GM23338 (cell line): ENCODE measurements around the gene CHCHD3.
"Not testable (repeated sequence)": the region's sequence is repeated elsewhere in the genome, so short reads cannot be mapped to it uniquely, and the experiment has no call there.

Experiments
- CREB1 ChIP-seq: fragments of 250-450 bp; sonication (Bioruptor Pico); IDR thresholded peaks from 2 replicates; pipeline ENCODE4 v1.5.0; 2020; ENCODE audit warnings: low read depth, mild to moderate bottlenecking, moderate library complexity
- CTCF ChIP-seq, 2 experiments: fragments of 200-600 bp in 1 of 2; sonication (generic) in 1 of 2; conservative IDR thresholded peaks; 2 replicates each; pipeline versions ENCODE4 v1.5.1 to v1.6.1; 2016 to 2017; ENCODE audit warnings: antibody characterized with exemption in 2 of 2, low read depth in 2 of 2, mild to moderate bottlenecking in 2 of 2, moderate library complexity in 1 of 2
- EZH2 ChIP-seq: fragments of 200-600 bp; sonication (generic); IDR thresholded peaks from one replicate; pipeline ENCODE4 v1.8.0; 2017; ENCODE audit warnings: antibody characterized with exemption, mild to moderate bottlenecking, low read depth; ENCODE audit not compliant: unreplicated experiment
- EZH2phosphoT487 ChIP-seq: fragments of 200-600 bp; sonication (generic); IDR thresholded peaks from one replicate; pipeline ENCODE4 v1.8.1; 2018; ENCODE audit warnings: antibody characterized with exemption; ENCODE audit not compliant: unreplicated experiment
- JUNB ChIP-seq: IDR thresholded peaks from one replicate; pipeline ENCODE4 v1.6.1; 2016; ENCODE audit warnings: antibody characterized with exemption; ENCODE audit not compliant: unreplicated experiment
- NANOG ChIP-seq: IDR thresholded peaks from 2 replicates; pipeline ENCODE4 v1.6.1; 2016; ENCODE audit warnings: antibody characterized with exemption, borderline replicate concordance
- POLR2AphosphoS5 ChIP-seq: IDR thresholded peaks from 2 replicates; pipeline ENCODE4 v1.6.1; 2016; ENCODE audit warnings: antibody characterized with exemption, low read depth
- STAT1 ChIP-seq: IDR thresholded peaks from one replicate; pipeline ENCODE4 v1.6.1; 2016; ENCODE audit warnings: antibody characterized with exemption; ENCODE audit not compliant: unreplicated experiment
- ZNF114 ChIP-seq: fragments of 250-450 bp; sonication (Bioruptor Pico); IDR thresholded peaks from 2 replicates; pipeline ENCODE4 v1.5.0; 2020; ENCODE audit warnings: mild to moderate bottlenecking, moderate library complexity
- ZNF331 ChIP-seq: fragments of 250-450 bp; sonication (Bioruptor Pico); IDR thresholded peaks from 2 replicates; pipeline ENCODE4 v1.5.0; 2020; ENCODE audit warnings: low read depth, mild to moderate bottlenecking, moderate library complexity
- TF ChIP-seq, protein P1 (sequence below): IDR thresholded peaks from one replicate; pipeline ENCODE4 v1.6.1; 2018; ENCODE audit warnings: antibody characterized with exemption; ENCODE audit not compliant: unreplicated experiment
- TF ChIP-seq, protein P2 (sequence below): IDR thresholded peaks from 2 replicates; pipeline ENCODE4 v1.6.1; 2016; ENCODE audit warnings: antibody characterized with exemption
- TF ChIP-seq, protein P3 (sequence below): fragments of 250-450 bp; sonication (Bioruptor Pico); IDR thresholded peaks from 2 replicates; pipeline ENCODE4 v1.5.0; 2020; ENCODE audit warnings: mild to moderate bottlenecking, moderate library complexity

- TF ChIP-seq, protein P1, sequence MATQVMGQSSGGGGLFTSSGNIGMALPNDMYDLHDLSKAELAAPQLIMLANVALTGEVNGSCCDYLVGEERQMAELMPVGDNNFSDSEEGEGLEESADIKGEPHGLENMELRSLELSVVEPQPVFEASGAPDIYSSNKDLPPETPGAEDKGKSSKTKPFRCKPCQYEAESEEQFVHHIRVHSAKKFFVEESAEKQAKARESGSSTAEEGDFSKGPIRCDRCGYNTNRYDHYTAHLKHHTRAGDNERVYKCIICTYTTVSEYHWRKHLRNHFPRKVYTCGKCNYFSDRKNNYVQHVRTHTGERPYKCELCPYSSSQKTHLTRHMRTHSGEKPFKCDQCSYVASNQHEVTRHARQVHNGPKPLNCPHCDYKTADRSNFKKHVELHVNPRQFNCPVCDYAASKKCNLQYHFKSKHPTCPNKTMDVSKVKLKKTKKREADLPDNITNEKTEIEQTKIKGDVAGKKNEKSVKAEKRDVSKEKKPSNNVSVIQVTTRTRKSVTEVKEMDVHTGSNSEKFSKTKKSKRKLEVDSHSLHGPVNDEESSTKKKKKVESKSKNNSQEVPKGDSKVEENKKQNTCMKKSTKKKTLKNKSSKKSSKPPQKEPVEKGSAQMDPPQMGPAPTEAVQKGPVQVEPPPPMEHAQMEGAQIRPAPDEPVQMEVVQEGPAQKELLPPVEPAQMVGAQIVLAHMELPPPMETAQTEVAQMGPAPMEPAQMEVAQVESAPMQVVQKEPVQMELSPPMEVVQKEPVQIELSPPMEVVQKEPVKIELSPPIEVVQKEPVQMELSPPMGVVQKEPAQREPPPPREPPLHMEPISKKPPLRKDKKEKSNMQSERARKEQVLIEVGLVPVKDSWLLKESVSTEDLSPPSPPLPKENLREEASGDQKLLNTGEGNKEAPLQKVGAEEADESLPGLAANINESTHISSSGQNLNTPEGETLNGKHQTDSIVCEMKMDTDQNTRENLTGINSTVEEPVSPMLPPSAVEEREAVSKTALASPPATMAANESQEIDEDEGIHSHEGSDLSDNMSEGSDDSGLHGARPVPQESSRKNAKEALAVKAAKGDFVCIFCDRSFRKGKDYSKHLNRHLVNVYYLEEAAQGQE = not testable (repeated sequence)
- TF ChIP-seq CTCF (conservative IDR thresholded peaks at IDR 0.05; ENCODE audit: low read depth in 2 of 2); EZH2phosphoT487; EZH2; POLR2AphosphoS5; JUNB; CREB1 (CRISPR knock-in tag); ZNF114; STAT1; NANOG; ZNF331: not testable (repeated sequence)
- TF ChIP-seq, protein P2, sequence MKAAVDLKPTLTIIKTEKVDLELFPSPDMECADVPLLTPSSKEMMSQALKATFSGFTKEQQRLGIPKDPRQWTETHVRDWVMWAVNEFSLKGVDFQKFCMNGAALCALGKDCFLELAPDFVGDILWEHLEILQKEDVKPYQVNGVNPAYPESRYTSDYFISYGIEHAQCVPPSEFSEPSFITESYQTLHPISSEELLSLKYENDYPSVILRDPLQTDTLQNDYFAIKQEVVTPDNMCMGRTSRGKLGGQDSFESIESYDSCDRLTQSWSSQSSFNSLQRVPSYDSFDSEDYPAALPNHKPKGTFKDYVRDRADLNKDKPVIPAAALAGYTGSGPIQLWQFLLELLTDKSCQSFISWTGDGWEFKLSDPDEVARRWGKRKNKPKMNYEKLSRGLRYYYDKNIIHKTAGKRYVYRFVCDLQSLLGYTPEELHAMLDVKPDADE = not testable (repeated sequence)
- TF ChIP-seq, protein P3, sequence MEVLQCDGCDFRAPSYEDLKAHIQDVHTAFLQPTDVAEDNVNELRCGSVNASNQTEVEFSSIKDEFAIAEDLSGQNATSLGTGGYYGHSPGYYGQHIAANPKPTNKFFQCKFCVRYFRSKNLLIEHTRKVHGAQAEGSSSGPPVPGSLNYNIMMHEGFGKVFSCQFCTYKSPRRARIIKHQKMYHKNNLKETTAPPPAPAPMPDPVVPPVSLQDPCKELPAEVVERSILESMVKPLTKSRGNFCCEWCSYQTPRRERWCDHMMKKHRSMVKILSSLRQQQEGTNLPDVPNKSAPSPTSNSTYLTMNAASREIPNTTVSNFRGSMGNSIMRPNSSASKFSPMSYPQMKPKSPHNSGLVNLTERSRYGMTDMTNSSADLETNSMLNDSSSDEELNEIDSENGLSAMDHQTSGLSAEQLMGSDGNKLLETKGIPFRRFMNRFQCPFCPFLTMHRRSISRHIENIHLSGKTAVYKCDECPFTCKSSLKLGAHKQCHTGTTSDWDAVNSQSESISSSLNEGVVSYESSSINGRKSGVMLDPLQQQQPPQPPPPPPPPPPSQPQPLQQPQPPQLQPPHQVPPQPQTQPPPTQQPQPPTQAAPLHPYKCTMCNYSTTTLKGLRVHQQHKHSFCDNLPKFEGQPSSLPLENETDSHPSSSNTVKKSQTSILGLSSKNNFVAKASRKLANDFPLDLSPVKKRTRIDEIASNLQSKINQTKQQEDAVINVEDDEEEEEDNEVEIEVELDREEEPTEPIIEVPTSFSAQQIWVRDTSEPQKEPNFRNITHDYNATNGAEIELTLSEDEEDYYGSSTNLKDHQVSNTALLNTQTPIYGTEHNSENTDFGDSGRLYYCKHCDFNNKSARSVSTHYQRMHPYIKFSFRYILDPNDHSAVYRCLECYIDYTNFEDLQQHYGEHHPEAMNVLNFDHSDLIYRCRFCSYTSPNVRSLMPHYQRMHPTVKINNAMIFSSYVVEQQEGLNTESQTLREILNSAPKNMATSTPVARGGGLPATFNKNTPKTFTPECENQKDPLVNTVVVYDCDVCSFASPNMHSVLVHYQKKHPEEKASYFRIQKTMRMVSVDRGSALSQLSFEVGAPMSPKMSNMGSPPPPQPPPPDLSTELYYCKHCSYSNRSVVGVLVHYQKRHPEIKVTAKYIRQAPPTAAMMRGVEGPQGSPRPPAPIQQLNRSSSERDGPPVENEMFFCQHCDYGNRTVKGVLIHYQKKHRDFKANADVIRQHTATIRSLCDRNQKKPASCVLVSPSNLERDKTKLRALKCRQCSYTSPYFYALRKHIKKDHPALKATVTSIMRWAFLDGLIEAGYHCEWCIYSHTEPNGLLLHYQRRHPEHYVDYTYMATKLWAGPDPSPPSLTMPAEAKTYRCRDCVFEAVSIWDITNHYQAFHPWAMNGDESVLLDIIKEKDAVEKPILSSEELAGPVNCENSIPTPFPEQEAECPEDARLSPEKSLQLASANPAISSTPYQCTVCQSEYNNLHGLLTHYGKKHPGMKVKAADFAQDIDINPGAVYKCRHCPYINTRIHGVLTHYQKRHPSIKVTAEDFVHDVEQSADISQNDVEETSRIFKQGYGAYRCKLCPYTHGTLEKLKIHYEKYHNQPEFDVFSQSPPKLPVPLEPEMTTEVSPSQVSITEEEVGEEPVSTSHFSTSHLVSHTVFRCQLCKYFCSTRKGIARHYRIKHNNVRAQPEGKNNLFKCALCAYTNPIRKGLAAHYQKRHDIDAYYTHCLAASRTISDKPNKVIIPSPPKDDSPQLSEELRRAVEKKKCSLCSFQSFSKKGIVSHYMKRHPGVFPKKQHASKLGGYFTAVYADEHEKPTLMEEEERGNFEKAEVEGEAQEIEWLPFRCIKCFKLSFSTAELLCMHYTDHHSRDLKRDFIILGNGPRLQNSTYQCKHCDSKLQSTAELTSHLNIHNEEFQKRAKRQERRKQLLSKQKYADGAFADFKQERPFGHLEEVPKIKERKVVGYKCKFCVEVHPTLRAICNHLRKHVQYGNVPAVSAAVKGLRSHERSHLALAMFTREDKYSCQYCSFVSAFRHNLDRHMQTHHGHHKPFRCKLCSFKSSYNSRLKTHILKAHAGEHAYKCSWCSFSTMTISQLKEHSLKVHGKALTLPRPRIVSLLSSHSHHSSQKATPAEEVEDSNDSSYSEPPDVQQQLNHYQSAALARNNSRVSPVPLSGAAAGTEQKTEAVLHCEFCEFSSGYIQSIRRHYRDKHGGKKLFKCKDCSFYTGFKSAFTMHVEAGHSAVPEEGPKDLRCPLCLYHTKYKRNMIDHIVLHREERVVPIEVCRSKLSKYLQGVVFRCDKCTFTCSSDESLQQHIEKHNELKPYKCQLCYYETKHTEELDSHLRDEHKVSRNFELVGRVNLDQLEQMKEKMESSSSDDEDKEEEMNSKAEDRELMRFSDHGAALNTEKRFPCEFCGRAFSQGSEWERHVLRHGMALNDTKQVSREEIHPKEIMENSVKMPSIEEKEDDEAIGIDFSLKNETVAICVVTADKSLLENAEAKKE = not testable (repeated sequence)
Observed at GRCh38 chr7:132929944-132930343, 151.9 kb downstream of the CHCHD3 start.
